HG03103 (cell line): ENCODE data around the gene CALML3.

Experiments used
- ATAC-seq: cut with Tn5 transposase; IDR thresholded peaks from one replicate; pipeline ENCODE4 v1.9.1; 2021; ENCODE audit warnings: low read depth; ENCODE audit not compliant: unreplicated experiment

CALML3 gene

GRCh38 chr10:5506246-5506645 lies 18.5 kb upstream of the CALML3 start:
- no peak for ATAC-seq

GRCh38 chr10:5506751-5507648 lies 17.8 kb upstream of the CALML3 start:
- ATAC-seq = no peak

GRCh38 chr10:5507649-5508131 lies 17.1 kb upstream of the CALML3 start:
- ATAC-seq = no peak

- no peak for ATAC-seq
Measured at GRCh38 chr10:5508161-5508604, 16.6 kb upstream of the CALML3 start.

GRCh38 chr10:5508786-5509185 lies 16.0 kb upstream of the CALML3 start:
- no peak for ATAC-seq

DNA sequence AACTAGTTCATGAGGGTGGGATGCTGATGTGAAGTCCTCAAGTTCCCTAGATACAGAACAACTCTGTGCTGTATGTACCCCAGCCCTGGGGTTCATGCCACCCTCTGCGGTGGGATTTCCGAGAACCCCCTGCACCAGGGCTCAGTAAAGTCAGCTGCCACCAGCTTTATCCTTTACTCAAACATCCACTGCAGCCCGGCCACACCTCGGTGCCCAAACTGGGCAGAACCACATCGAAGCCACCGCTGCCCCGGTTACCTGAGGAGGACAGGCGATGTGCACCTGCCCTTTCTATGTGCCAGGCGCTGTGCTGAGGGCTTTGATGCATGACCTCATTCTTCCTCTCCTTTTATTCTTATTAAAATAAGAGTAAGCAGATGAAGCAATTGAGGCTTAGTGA lies 15.5 kb upstream of the CALML3 start:
- ATAC-seq = no peak

GRCh38 chr10:5509691-5510090 lies 15.1 kb upstream of the CALML3 start:
- no peak for ATAC-seq

DNA sequence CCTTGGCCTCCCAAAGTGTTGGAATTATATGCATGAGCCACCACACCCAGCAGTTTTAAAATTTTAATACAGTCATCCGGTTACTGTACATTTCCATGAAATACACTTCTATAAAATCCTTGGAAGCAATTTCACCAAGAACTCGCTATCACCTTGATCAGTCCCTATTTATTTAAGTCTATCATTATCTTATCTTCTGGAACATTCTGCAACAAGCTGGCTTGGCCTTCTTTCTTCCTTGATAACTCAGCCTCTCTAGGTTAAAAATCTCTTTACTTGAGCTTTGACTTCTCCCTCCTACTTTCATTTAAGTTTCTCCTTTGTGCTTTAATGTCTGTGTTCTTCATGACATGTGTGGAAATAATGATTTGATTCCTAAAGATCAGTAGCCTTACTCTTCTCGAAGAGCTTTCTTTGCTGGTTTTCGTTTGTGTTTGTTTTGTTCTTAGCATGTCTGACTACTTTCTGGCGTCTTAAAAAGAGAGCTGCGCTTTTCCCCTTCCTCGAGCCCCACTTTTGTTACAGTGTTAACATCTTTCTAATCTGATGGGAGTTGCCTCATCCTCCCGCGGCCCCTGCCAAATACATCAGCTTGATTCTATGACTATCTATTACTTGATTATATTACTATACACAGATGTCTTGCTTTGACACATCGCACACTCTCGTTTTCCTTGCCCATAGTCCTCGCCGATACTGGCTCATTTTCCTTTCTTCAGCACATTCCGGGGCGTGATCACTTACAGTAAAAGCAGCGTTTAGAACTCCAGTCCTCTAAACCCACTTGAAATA lies 14.3 kb upstream of the CALML3 start:
- no peak for ATAC-seq

- ATAC-seq = no peak
Measured at GRCh38 chr10:5511231-5511884, 13.4 kb upstream of the CALML3 start.

- no peak for ATAC-seq
Measured at GRCh38 chr10:5511885-5512280, 12.9 kb upstream of the CALML3 start.

- no peak for ATAC-seq
Measured at GRCh38 chr10:5512331-5512730, 12.4 kb upstream of the CALML3 start.

DNA sequence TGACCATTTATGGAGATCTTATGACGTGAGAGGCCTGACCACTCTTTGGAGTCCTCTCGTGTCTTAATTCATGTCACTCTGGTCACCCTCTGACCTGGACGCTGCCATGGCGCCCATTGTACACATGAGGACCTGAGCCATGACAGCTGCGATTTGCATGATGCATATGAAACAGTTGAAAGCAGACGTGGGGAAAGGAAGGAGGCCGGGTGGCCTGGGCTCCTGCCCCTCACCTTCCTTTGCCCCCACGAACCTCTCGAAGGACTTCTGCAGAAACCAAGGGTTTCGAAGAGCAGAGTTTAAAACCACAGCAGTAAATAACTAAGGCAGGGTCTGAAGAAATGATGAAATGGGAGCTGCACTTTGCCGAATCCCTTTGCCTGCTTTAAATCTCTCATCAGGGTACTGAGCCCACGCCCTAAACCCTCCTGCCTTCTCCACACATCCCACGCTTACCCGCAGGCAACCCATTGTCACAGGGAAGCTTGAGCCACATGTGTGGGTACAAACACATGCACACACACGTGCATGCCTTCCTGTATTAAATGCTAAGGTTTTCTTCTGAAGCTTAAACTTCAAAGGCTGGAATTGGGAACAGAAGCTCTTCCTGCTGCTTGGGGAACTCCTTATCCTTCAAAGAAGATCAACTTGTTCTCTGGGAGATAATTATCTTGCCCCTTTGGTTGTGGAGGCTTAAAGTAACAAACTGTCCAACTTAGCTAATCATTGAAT lies 11.7 kb upstream of the CALML3 start:
- no peak for ATAC-seq

DNA sequence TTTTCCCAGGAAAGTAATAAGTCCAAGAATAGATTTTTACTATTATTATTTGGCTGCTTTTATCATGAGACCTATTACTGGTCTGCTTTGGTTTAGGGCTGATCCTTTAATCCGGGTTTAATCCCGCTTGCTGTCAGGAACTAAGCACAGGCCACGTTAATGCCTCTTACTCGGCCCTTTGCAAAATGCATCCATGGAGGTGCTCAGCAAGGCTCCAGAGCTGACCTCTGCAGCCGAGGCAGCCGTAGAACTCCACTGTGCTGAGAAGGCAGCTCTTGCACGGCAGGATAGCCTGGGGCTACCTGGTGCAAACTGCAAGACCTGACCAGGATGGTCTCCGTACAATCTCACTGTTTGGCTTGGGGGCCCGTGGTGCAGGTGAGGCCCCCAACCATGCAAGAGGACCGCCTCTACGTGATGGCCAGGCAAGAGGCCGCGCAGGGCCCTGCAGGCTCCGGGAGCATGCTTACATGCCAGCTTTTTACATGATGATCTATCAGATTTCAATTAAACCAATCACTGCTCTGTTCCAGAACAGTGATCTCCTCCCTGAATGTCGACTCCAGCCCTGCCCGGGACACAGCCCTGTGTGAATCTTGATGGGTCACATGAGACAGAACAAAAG lies 10.4 kb upstream of the CALML3 start:
- ATAC-seq = no peak

GRCh38 chr10:5515948-5516761 lies 8.6 kb upstream of the CALML3 start:
- ATAC-seq = no peak

DNA sequence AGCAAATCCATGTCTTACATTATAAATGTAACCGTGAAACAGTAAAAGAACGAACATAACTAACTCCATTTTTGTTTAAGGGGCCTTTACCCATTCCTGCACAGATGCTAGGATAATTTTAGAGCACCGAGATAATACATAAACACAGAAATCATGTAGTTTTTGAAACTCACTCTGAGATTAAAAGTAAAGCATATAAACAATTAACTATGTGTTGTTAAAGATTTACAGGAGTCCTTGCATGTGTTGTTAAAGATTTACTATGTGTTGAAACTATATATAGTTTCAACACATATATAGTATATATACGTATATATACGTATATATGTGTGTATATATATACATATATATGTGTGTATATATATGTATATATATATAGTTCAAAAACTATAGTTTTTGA lies 7.2 kb upstream of the CALML3 start:
- ATAC-seq = no peak

GRCh38 chr10:5518143-5518542 lies 6.6 kb upstream of the CALML3 start:
- no peak for ATAC-seq

DNA sequence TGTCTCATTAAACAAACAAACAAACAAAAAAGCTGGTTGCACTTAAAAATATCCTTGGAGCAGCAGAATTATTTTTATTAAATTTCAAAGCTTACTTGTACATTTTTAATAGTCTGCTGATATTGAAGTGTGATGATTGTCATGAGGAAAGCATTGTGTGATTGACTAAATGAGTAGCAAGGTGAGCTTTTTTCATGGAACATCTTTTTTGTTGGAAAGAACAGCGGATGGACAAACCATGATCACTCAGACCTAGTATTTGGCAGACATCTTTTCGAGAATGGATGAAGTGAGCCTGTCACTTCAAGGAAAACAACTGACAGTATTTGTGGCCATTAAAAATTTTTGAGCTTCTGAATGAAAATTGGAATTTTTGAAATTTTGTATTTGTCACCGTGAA lies 5.7 kb upstream of the CALML3 start:
- ATAC-seq = no peak

GRCh38 chr10:5522913-5523560 lies 1.7 kb upstream of the CALML3 start:
- ATAC-seq = no peak
